HepG2 (cell line): ENCODE results near the gene PRM3. TPM values are rescaled to one million over a fixed set of nuclear protein-coding genes. Genes with fewer than 3 reads are reported as not detected.

Source experiments
- ARNTL ChIP-seq: sonication (generic); formaldehyde crosslinking; IDR thresholded peaks from 2 replicates; pipeline ENCODE4 v1.4.0; 2020; ENCODE audit warnings: mild to moderate bottlenecking, missing genetic modification reagents
- CHD2 ChIP-seq: IDR thresholded peaks from 2 replicates; pipeline ENCODE4 v1.6.1; 2011; ENCODE audit warnings: low read depth, low read length, improper control_type of control experiment
- CREB1 ChIP-seq, 2 experiments: fragments of 450-650 bp in 1 of 2; IDR thresholded peaks; 2 replicates each; pipeline ENCODE4 v1.6.1; 2016 to 2017; ENCODE audit warnings: control low read depth in 1 of 2, mild to moderate bottlenecking in 1 of 2, missing compliant biosample characterization in 1 of 2, missing genetic modification characterization in 1 of 2
- FOXP4 ChIP-seq: sonication (generic); formaldehyde crosslinking; IDR thresholded peaks from 2 replicates; pipeline ENCODE4 v1.4.0; 2020; ENCODE audit warnings: missing genetic modification reagents
- GLI4 ChIP-seq: sonication (generic); formaldehyde crosslinking; IDR thresholded peaks from 2 replicates; pipeline ENCODE4 v1.5.1; 2020; ENCODE audit warnings: missing genetic modification reagents, mild to moderate bottlenecking, moderate library complexity, borderline replicate concordance
- HIVEP1 ChIP-seq: sonication (generic); formaldehyde crosslinking; IDR thresholded peaks from 2 replicates; pipeline ENCODE4 v1.4.0; 2020; ENCODE audit warnings: mild to moderate bottlenecking, missing genetic modification reagents
- HNF4G ChIP-seq, 2 experiments: sonication (generic) in 1 of 2; formaldehyde crosslinking in 1 of 2; IDR thresholded peaks; 2 replicates each; pipeline versions ENCODE4 v1.4.0 to v1.6.1; 2011 to 2020; ENCODE audit warnings: borderline replicate concordance in 2 of 2, low read depth in 2 of 2, mild to moderate bottlenecking in 2 of 2, low read length in 1 of 2, missing genetic modification reagents in 1 of 2, moderate library complexity in 1 of 2
- HOXA3 ChIP-seq: sonication (generic); formaldehyde crosslinking; IDR thresholded peaks from 2 replicates; pipeline ENCODE4 v1.5.0; 2020; ENCODE audit warnings: missing genetic modification reagents
- HOXA5 ChIP-seq: sonication (generic); formaldehyde crosslinking; IDR thresholded peaks from 2 replicates; pipeline ENCODE4 v1.4.0; 2020; ENCODE audit warnings: missing genetic modification reagents
- IKZF1 ChIP-seq: fragments of 450-650 bp; IDR thresholded peaks from 2 replicates; pipeline ENCODE4 v1.7.1; 2016
- KDM5B ChIP-seq: sonication (generic); formaldehyde crosslinking; IDR thresholded peaks from 2 replicates; pipeline ENCODE4 v1.4.0; 2020; ENCODE audit warnings: missing genetic modification reagents, mild to moderate bottlenecking, borderline replicate concordance
- NCOA5 ChIP-seq: sonication (generic); formaldehyde crosslinking; IDR thresholded peaks from 2 replicates; pipeline ENCODE4 v1.4.0; 2020; ENCODE audit warnings: missing genetic modification reagents
- NFKBIZ ChIP-seq: IDR thresholded peaks from 2 replicates; pipeline ENCODE4 v1.6.1; 2018; ENCODE audit warnings: missing genetic modification reagents, missing compliant biosample characterization
- POLR2AphosphoS2 ChIP-seq: IDR thresholded peaks from 2 replicates; pipeline ENCODE4 v1.6.1; 2011; ENCODE audit warnings: low read depth, low read length, improper control_type of control experiment
- RELA ChIP-seq: sonication (generic); formaldehyde crosslinking; IDR thresholded peaks from 2 replicates; pipeline ENCODE4 v1.4.0; 2020; ENCODE audit warnings: missing genetic modification reagents
- SMYD3 ChIP-seq: sonication (generic); formaldehyde crosslinking; IDR thresholded peaks from 2 replicates; pipeline ENCODE4 v1.8.1; 2023; ENCODE audit warnings: mild to moderate bottlenecking, missing genetic modification reagents
- ZBTB38 ChIP-seq: sonication (generic); formaldehyde crosslinking; IDR thresholded peaks from 2 replicates; pipeline ENCODE4 v1.5.1; 2020; ENCODE audit warnings: mild to moderate bottlenecking, missing genetic modification reagents
- ZBTB46 ChIP-seq: sonication (generic); formaldehyde crosslinking; IDR thresholded peaks from 2 replicates; pipeline ENCODE4 v1.4.0; 2020; ENCODE audit warnings: mild to moderate bottlenecking, missing genetic modification reagents, borderline replicate concordance
- ZNF12 ChIP-seq: sonication (generic); formaldehyde crosslinking; IDR thresholded peaks from 2 replicates; pipeline ENCODE4 v1.5.0; 2020; ENCODE audit warnings: missing genetic modification reagents
- ZNF160 ChIP-seq: sonication (generic); formaldehyde crosslinking; IDR thresholded peaks from 2 replicates; pipeline ENCODE4 v1.8.0; 2022; ENCODE audit warnings: mild to moderate bottlenecking, inconsistent platforms, missing genetic modification reagents
- ZNF281 ChIP-seq: sonication (generic); formaldehyde crosslinking; IDR thresholded peaks from 2 replicates; pipeline ENCODE4 v1.4.0; 2020; ENCODE audit warnings: missing genetic modification reagents, borderline replicate concordance
- ZNF660 ChIP-seq: sonication (generic); formaldehyde crosslinking; IDR thresholded peaks from 2 replicates; pipeline ENCODE4 v1.5.1; 2020; ENCODE audit warnings: mild to moderate bottlenecking, low read depth, missing genetic modification reagents, borderline replicate concordance
- polyA plus RNA-seq, 8 experiments: library from polyadenylated mRNA; depleted of rRNA in 3 of 8; stranded (reverse) in 7 of 8; unstranded in 1 of 8; fragments of >200 nt; fragmentation: Illumina TruSeq in 4 of 8; extraction: Trizol in 4 of 8; gene quantifications; 2 replicates each; pipeline versions ENCODE4 v1.2.1 to v1.2.3, GENCODE V29; 2011 to 2016; ENCODE audit warnings: low read depth in 4 of 8, missing spikeins in 1 of 8, mixed read lengths in 1 of 8; ENCODE audit not compliant: insufficient read depth in 1 of 8
- total RNA-seq, 5 experiments: library from RNA; depleted of rRNA; stranded (reverse); fragments of >200 nt; fragmentation: Illumina TruSeq; extraction: Trizol; gene quantifications; 2 replicates each; pipeline ENCODE4 v1.2.3, GENCODE V29; 2016; ENCODE audit warnings: low read depth in 1 of 5

The PRM3 gene
- total and polyA plus RNA-seq, 2 of the 13 experiments (the other 11 are each of a cell fraction or from before 2014, with no cell fraction given), result not detected

- TF ChIP-seq HIVEP1 (CRISPR knock-in tag) (no peak; the same call in 1 of the 2 replicates), ZNF12 (CRISPR knock-in tag) (no peak), POLR2AphosphoS2 (no peak), NFKBIZ (CRISPR knock-in tag) (0 out of 2 replicates have a peak, but pooled peaks have one; percentile 9), FOXP4 (no peak), ZNF281 (CRISPR knock-in tag) (no peak), GLI4 (CRISPR knock-in tag) (no peak; the same call in 1 of the 2 replicates), ARNTL (CRISPR knock-in tag) (no peak), NCOA5 (CRISPR knock-in tag) (no peak; the same call in 1 of the 2 replicates), ZBTB46 (no peak), IKZF1 (no peak), HNF4G (IDR thresholded peaks at IDR 0.05; ENCODE audit: borderline replicate concordance, low read depth, low read length) (no peak), HNF4G (CRISPR knock-in tag; IDR thresholded peaks at IDR 0.05; ENCODE audit: borderline replicate concordance, low read depth) (no peak), ZNF660 (no peak), HOXA5 (peak; percentile 30; the same call in 1 of the 2 replicates), SMYD3 (CRISPR knock-in tag) (0 out of 2 replicates have a peak, but pooled peaks have one; percentile 52), CHD2 (no peak), RELA (CRISPR knock-in tag) (no peak), KDM5B (no peak; the same call in 1 of the 2 replicates), CREB1 (IDR thresholded peaks at IDR 0.05) (no peak), CREB1 (CRISPR knock-in tag; IDR thresholded peaks at IDR 0.05) (no peak), ZBTB38 (peak; percentile 97), ZNF160 (CRISPR knock-in tag) (no peak), HOXA3 (CRISPR knock-in tag) (peak; percentile 68; the same call in 1 of the 2 replicates)
These were observed 18.3 kb downstream of the PRM3 start (continued) for GRCh38 chr16:11254913-11255736.
